Activated naive CD4-positive, alpha-beta T cell treated with anti-CD3 and anti-CD28 coated beads, Interleukin-2, amount 10 ng/mL, durations not matched to agents 7 days and 5 days (primary cell): ENCODE results near the gene SPDYE2B.
"Not testable (repeated sequence)": the region's sequence is repeated elsewhere in the genome, so short reads cannot be mapped to it uniquely, and the experiment has no call there.

Source experiments
- CTCF ChIA-PET: fragments of 350-600 bp; sonication (Branson Sonifier 250); formaldehyde crosslinking; loops from one replicate; lab custom pipeline; 2021; ENCODE audit warnings: antibody characterized with exemption; lab: Charles Lee
- DNase-seq: peaks from one replicate; pipeline ENCODE4 v3.0.0-alpha.2; 2020
- H3K27ac Mint-ChIP-seq: one replicate; pipeline ENCODE4 v1.8.0; 2021; ENCODE audit warnings: mild to moderate bottlenecking, moderate library complexity, mixed read lengths
- H3K27me3 Mint-ChIP-seq: one replicate; pipeline ENCODE4 v1.8.0; 2021; ENCODE audit warnings: mild to moderate bottlenecking, mixed read lengths
- H3K36me3 Mint-ChIP-seq: one replicate; pipeline ENCODE4 v1.8.0; 2021; ENCODE audit warnings: mixed read lengths
- H3K4me1 Mint-ChIP-seq: one replicate; pipeline ENCODE4 v1.8.0; 2021; ENCODE audit warnings: mixed read lengths
- H3K4me3 Mint-ChIP-seq: one replicate; pipeline ENCODE4 v1.8.0; 2021; ENCODE audit warnings: mild to moderate bottlenecking, moderate library complexity, mixed read lengths
- H3K9me3 Mint-ChIP-seq: one replicate; pipeline ENCODE4 v1.8.0; 2021; ENCODE audit warnings: mixed read lengths

The SPDYE2B gene

DNA sequence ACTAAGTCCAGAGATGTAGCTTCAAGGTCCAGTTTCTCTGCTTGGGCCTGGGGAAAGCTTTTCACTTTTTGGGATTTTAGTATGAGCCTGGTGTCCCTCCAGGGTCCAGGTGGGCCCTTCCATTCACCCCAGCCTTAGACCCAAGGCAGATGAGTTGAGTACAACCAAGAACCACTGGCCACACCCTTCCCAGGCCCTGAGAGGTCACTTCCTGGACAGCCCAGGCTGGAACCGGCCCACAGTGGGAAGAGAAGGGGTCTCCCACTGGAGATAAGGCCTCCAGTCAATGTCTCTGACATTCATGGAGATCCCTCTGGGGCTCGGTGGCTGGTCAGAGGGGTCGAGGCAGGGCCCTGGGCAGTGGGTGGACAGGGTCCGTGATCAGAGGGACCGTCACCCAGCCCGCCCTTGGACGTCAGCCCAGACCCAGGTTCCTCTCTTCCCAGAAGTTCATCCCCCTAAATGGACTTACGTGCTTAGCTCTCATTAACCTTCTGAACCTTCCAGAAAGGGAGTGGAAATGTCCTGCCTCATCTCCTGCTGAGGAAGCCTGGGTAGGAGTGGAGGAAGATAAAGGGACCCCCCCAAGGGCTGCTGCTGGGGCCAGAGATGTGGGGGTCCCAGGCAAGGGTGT is 22.7 kb upstream of the SPDYE2B start:
- H3K9me3 Mint-ChIP-seq, DNase-seq, H3K4me1 Mint-ChIP-seq, H3K27ac Mint-ChIP-seq, H3K36me3 Mint-ChIP-seq, H3K4me3 Mint-ChIP-seq, H3K27me3 Mint-ChIP-seq, CTCF ChIA-PET: not testable (repeated sequence)

DNA sequence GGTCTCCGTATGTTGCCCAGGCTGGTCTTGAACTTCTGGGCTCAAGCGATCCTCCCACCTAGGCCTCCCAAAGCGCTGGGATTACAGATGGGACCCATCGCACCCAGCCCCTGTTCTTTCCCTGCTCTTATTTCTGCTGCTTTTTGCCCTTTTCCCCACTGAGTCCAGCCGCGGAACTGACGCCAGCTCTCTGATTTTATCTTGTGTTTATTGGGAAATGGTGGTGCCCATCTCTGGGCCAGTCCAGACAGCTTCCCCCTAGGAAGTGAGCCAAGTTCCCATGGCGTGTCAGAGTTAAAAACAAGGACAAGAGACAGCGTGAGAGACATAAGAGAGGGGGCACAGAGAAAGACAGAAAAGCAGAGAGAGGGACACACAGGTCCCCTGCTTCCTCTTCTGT is 19.5 kb upstream of the SPDYE2B start:
- CTCF ChIA-PET, H3K27ac Mint-ChIP-seq, H3K4me3 Mint-ChIP-seq, DNase-seq, H3K36me3 Mint-ChIP-seq, H3K9me3 Mint-ChIP-seq, H3K27me3 Mint-ChIP-seq, H3K4me1 Mint-ChIP-seq: not testable (repeated sequence)

DNA sequence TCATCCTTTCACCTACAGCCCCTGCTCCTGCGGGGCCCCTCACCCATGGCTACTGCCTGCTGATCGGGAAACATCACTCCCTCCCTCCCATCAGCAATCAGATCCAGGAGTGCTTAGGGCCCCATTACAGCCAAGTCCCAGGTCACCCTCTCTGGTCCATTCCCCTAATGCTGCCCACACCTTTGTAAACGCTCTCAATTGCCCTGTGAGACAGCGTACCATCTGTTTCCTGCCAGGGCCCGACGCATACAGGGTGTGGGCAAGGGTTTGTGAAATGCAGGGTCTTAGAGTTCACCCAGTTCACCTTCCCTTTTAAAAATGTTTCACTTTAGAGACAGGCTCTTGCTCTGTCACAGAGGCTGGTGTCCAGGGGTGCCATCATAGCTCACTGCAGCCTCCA is 15.8 kb upstream of the SPDYE2B start:
- DNase-seq, H3K27ac Mint-ChIP-seq, H3K4me3 Mint-ChIP-seq, H3K9me3 Mint-ChIP-seq, CTCF ChIA-PET, H3K27me3 Mint-ChIP-seq, H3K36me3 Mint-ChIP-seq, H3K4me1 Mint-ChIP-seq: not testable (repeated sequence)

DNA sequence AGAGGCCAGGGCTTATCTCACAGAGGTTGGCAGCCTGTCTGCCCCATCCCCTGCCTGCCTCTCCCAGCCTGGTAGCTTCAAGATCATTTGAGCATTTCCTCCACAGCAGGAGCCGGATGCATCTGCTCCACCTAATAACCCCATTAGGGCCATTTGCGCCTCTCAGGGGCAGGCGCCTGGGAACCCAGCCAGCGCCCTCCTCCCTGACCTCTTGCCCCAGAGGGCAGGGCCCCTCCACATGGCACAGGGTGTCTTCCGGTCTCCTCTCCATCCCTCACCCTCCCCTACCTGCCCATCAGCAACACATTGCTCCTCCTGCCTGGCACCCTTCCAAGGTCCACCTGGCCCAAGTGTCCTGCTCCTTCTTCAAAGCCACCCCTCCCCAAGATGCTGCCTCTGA is 14.8 kb upstream of the SPDYE2B start:
- not testable (repeated sequence) for H3K27me3 Mint-ChIP-seq, H3K36me3 Mint-ChIP-seq

DNA sequence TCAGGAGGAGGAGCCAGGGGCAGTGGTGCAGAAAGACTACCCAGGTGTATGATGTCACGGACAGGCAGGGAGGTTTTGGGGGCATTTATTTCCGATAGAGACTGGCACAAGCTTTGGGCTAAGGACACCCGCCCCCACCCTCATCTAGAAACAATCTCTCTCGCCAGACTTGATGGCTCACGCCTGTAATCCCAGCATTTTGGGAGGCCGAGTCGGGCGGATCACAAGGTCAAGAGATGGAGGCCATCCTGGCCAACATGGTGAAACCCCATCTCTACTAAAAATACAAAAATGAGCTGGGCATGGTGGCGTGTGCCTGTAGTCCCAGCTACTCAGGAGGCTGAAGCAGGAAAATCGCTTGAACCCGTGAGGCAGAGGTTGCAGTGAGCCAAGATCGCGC is 13.2 kb upstream of the SPDYE2B start:
- H3K27ac Mint-ChIP-seq, H3K27me3 Mint-ChIP-seq, DNase-seq, H3K9me3 Mint-ChIP-seq, H3K36me3 Mint-ChIP-seq, H3K4me1 Mint-ChIP-seq, H3K4me3 Mint-ChIP-seq, CTCF ChIA-PET: not testable (repeated sequence)

More for the DNA sequence above, 14.8 kb upstream of the SPDYE2B start:
- H3K27ac Mint-ChIP-seq, CTCF ChIA-PET, DNase-seq, H3K9me3 Mint-ChIP-seq, H3K4me1 Mint-ChIP-seq, H3K4me3 Mint-ChIP-seq: not testable (repeated sequence)

DNA sequence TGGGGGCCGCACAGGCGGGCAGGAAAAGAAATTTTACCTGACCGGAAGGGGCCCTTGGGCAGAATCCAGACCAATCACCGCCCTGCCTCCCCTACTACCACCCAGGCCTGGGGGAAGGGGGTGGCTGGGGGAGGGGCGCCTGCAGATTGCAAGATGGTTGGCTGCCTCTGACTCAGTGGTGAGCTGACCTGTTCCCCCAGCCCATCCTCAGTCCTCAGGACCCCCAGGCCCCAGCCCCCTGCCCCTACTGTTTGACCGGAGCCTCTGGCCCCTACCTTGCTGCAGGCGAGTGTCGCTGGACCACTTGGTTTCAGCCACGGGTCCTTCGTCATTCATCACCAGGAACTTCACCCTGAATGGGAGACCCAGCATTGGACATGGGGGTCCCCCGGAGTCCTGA is 11.3 kb upstream of the SPDYE2B start:
- H3K27me3 Mint-ChIP-seq, H3K4me3 Mint-ChIP-seq, H3K9me3 Mint-ChIP-seq, DNase-seq, H3K36me3 Mint-ChIP-seq, H3K27ac Mint-ChIP-seq, H3K4me1 Mint-ChIP-seq, CTCF ChIA-PET: not testable (repeated sequence)

DNA sequence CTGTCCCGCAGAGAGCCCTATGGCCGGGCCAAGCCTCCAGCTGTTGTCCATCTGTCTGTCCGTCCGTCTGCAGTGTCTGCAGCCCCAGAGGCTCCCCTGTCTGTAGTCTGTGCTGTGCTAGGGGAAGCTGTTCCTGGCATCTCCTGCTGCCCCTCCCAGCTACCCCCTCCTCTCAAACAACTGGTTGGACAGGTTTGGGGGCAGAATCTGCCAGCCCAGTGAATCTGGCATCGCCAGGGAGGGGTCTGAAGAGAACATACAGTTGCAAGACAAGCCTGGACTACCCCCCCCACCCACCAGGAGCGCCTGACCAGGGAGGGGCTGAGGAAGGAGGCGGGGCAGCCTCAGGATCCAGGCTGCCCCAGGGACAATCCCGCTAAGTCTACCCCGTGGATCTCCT is 7.4 kb upstream of the SPDYE2B start, which contains the start of gene UPK3BL1:
UPK3BL1 (minus strand) TSS at position 101 of the 400 bp plus-strand sequence; CDS start at position 51, 50 bp downstream.
- DNase-seq, CTCF ChIA-PET, H3K27ac Mint-ChIP-seq, H3K4me3 Mint-ChIP-seq, H3K27me3 Mint-ChIP-seq, H3K9me3 Mint-ChIP-seq, H3K36me3 Mint-ChIP-seq, H3K4me1 Mint-ChIP-seq: not testable (repeated sequence)

DNA sequence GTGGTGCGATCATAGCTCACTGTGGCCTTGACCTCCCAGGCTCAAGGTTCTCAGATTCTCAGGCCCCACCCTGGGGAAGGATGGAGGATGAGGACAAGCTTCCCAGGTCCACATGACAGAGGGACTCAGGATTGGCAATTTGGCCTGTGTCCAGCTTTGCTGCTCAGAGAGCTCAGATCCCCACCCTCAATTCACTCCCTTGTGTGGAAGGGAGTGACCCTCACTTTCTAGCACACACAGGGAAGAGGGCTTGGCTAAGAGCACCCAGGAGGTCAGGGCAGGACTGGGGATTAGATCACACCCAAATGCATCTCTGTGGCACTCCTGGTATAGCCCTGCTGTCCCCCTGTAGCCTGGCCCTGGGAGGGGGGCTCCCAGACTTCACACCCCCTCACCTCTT is 6.7 kb upstream of the SPDYE2B start:
- H3K36me3 Mint-ChIP-seq, DNase-seq, H3K4me1 Mint-ChIP-seq, H3K4me3 Mint-ChIP-seq, CTCF ChIA-PET, H3K27me3 Mint-ChIP-seq, H3K9me3 Mint-ChIP-seq, H3K27ac Mint-ChIP-seq: not testable (repeated sequence)

DNA sequence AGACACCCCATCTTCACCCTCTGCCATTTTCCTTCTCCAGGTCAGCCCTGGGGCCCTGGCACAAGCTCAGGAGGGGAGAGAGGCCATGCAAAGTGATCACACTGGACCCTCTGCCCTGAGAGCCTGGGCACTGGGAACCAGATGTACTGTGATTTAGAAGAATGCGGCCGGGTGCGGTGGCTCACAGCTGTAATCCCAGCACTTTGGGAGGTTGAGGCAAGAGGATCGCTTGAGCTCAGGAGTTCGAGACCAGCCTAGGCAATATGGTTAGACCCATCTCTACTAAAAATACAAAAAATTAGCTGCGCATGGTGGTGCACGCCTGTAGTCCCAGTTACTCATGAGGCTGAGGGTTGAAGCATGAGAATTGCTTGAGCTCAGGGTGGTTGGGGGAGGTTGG is 2.3 kb upstream of the SPDYE2B start:
- CTCF ChIA-PET, H3K9me3 Mint-ChIP-seq, DNase-seq, H3K27me3 Mint-ChIP-seq, H3K36me3 Mint-ChIP-seq, H3K4me1 Mint-ChIP-seq, H3K4me3 Mint-ChIP-seq, H3K27ac Mint-ChIP-seq: not testable (repeated sequence)

DNA sequence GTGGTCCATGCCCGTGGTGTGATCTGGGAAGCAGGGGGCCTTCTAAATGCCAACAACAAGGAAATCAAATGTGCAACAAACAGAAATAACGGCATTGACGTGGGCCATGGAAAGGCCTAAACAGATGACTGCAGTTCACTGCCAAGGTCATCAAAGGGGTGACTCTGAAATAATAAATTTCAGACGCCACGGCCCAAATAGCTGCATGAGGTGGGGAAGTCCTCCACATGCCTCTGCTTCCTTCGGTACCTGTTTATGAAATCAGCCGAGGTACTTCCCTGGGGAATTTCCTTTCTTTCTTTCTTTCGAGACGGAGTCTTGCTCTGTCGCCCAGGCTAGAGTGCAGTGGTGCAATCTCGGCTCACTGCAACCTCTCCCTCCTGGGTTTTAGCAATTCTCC is 14.6 kb downstream of the SPDYE2B start:
- H3K4me1 Mint-ChIP-seq, CTCF ChIA-PET, H3K9me3 Mint-ChIP-seq, DNase-seq, H3K36me3 Mint-ChIP-seq, H3K4me3 Mint-ChIP-seq, H3K27ac Mint-ChIP-seq, H3K27me3 Mint-ChIP-seq: not testable (repeated sequence)

DNA sequence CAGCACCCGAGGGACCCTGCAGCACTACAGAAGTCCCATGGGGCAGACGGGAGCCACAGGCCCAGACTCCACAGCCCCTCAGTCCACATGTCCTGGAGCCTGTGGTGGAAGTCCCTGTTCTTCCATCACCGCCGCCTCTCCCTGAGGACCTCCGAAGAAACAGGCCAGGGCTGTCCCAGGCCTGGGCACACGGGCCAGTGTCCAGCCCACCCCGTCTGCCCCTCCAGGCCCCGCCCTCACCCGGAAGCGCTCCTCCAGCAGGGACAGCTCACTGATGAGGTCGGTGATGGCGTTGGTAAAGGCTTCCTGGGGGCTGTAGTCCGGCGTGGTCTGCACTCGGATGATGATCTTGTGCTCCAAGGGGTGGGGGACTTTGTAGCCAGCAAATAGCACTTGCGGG is 16.7 kb downstream of the SPDYE2B start:
- H3K9me3 Mint-ChIP-seq, H3K4me1 Mint-ChIP-seq, H3K4me3 Mint-ChIP-seq: not testable (repeated sequence)

DNA sequence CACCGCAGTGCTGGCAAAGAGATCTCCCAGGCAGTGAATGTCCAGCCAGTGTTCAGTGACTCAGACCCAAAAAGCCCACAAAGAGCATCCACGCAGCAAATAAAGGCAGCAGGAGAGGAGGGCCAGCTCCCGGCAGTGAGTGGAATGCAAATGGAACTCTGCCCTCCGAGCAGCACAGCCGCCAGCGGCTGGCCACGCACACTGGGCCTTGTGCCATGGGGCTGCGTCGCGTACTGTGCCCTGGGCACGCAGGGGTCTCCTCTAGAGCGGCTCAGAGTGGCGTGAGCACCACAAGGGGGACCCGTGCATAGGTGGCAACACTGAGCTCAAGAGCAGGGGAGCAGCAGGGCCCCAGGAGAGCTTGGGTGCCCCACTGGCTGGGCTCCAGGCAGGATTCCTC is 17.4 kb downstream of the SPDYE2B start:
- H3K27ac Mint-ChIP-seq, H3K4me1 Mint-ChIP-seq, H3K36me3 Mint-ChIP-seq, H3K27me3 Mint-ChIP-seq, DNase-seq, CTCF ChIA-PET, H3K9me3 Mint-ChIP-seq, H3K4me3 Mint-ChIP-seq: not testable (repeated sequence)

More for the DNA sequence above, 16.7 kb downstream of the SPDYE2B start:
- CTCF ChIA-PET, H3K27ac Mint-ChIP-seq, H3K27me3 Mint-ChIP-seq, H3K36me3 Mint-ChIP-seq, DNase-seq: not testable (repeated sequence)

DNA sequence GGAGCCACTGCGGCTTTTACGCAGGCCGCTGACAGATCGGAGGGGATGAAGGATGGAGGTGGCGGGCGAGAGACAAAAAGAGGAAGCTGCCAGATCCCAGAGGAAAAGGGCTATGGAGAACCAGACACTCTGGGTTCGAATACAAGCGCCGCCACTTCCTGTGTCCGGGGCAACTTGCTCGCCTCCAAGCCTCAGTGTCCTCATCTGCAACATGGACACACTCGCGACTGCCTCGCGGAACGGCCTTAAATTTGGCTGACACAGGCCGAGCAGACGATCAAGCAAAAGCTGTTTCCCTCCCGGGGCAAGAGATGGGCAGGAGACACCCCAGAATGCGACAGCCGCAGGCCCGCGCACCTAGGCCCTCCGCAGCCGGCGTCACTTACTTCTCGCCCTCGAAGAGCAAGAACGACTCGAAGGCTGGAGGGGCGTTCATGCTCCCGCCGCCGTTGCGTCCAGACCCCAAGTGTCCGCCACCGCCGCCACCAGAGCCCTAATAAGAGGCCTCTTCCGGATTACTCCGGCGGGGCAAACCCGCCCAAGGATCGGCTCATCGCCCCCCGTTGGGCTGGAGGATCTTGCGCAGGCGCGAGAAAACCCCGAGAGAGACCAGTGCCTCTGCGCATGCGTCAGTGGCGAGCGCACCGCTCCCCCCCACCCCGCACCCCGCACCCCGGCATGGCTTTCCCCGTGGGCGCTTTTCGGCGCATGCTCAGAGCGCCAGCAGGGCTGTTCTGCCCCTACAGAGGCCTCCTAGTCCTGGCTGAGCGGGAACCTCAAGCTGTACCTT is 21.2 kb downstream of the SPDYE2B start, which contains the start of gene POLR2J2:
POLR2J2 (minus strand) TSS at position 498 of the 790 bp plus-strand sequence; CDS start at position 436, 62 bp downstream.
- H3K9me3 Mint-ChIP-seq, H3K27ac Mint-ChIP-seq, H3K4me3 Mint-ChIP-seq, CTCF ChIA-PET, DNase-seq, H3K27me3 Mint-ChIP-seq, H3K4me1 Mint-ChIP-seq, H3K36me3 Mint-ChIP-seq: not testable (repeated sequence)

DNA sequence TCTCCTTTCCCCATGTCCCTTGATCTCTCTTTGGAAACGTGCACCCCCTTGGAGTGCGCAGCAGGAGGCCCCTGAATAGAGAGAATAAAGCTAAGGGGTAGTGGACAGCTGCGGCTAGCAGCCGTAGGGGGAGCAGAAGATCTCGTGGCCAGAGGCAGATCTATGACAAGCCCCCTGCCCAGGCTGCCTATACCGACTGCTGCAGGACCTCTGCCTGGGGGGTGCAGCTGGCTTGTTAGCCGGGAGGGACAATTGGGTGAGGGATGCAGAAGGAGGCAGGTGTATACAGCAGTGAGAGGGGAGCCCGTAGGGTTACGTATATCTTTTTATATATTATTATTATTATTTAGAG is 21.8 kb downstream of the SPDYE2B start:
- H3K27me3 Mint-ChIP-seq, CTCF ChIA-PET, H3K4me1 Mint-ChIP-seq, H3K9me3 Mint-ChIP-seq, H3K4me3 Mint-ChIP-seq, DNase-seq, H3K36me3 Mint-ChIP-seq, H3K27ac Mint-ChIP-seq: not testable (repeated sequence)

DNA sequence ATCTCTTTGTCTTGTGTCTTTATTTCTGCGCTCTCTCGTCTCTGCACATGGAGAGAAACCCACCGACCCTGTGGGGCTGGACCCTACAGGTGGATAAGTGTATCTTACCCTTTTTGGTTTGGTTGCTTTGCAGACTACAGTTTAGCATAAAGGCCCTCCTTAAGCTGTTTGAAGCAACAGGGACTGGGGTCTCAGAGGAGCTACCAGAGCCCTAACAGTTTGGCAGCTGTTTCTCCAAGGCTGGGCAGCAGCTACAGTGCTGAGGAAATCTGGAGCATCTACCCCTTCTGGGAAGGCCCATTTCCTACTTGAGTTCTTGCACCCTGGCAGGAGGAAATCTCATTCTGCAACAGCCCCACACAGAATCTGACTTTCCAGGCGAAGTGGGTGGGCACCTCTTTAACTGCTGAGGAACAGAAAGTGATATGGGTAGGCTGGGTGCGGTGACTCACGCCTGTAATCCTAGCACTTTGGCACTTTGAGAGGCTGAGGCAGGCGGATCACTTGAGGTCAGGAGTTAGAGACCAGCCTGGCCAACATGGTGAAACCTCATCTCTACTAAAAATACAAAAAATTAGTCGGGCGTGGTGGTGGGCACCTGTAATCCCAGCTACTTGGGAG is 23.4 kb downstream of the SPDYE2B start:
- H3K4me1 Mint-ChIP-seq, H3K27me3 Mint-ChIP-seq, H3K27ac Mint-ChIP-seq, H3K36me3 Mint-ChIP-seq, H3K4me3 Mint-ChIP-seq, CTCF ChIA-PET, DNase-seq, H3K9me3 Mint-ChIP-seq: not testable (repeated sequence)
